ENCODE results near the gene COX5B. TPM values are rescaled to one million over a fixed set of nuclear protein-coding genes. Genes with fewer than 3 reads are reported as not detected.

COX5B gene
- total and polyA plus RNA-seq, 4 donors: 248 to 369 (median 272) TPM

- no peaks in the 10 kb centered on the region for H3K27me3 ChIP-seq (ENCODE audit: control insufficient read depth, insufficient read depth, low read length)
- peaks cover 56% of the 10 kb centered on the region for H3K36me3 ChIP-seq (ENCODE audit: control insufficient read depth, insufficient read depth, low read length)
- DNase-seq (ENCODE audit: low read depth in 4 of 6, low spot score in 6 of 6): no peak
- H3K27ac ChIP-seq (ENCODE audit: low read depth, low read length): no peak overlapping the region
- H3K4me1 ChIP-seq (ENCODE audit: control insufficient read depth, insufficient read depth, low read length): no peaks in the 10 kb centered on the region
- H3K4me3 ChIP-seq (ENCODE audit: low read depth, low read length): no peak overlapping the region
- WGBS (ENCODE audit: insufficient coverage): 100% methylated on average over 2 of the region's 2 CpGs
- H3K9me3 ChIP-seq (ENCODE audit: control insufficient read depth, insufficient read depth, low read length): no peaks in the 10 kb centered on the region
These were observed 7.6 kb downstream of the COX5B start for GRCh38 chr2:97653473-97653872.

- Histone ChIP-seq H3K4me3 (ENCODE audit: low read depth, low read length) (no peak overlapping the region), H3K27ac (ENCODE audit: low read depth, low read length) (no peak overlapping the region), H3K27me3 (ENCODE audit: control insufficient read depth, insufficient read depth, low read length) (no peaks in the 10 kb centered on the region), H3K36me3 (ENCODE audit: control insufficient read depth, insufficient read depth, low read length) (peaks cover 59% of the 10 kb centered on the region), H3K4me1 (ENCODE audit: control insufficient read depth, insufficient read depth, low read length) (no peaks in the 10 kb centered on the region), H3K9me3 (ENCODE audit: control insufficient read depth, insufficient read depth, low read length) (no peaks in the 10 kb centered on the region)
- no CpG with 5 or more reads among the region's 1 CpG for WGBS (ENCODE audit: insufficient coverage)
- no peak for DNase-seq (ENCODE audit: low read depth in 4 of 6, low spot score in 6 of 6)
These were observed 8.0 kb downstream of the COX5B start for GRCh38 chr2:97653874-97654273.

GRCh38 chr2:97654309-97654708 lies 8.4 kb downstream of the COX5B start:
- H3K27me3 ChIP-seq (ENCODE audit: control insufficient read depth, insufficient read depth, low read length): no peaks in the 10 kb centered on the region
- no peaks in the 10 kb centered on the region for H3K9me3 ChIP-seq (ENCODE audit: control insufficient read depth, insufficient read depth, low read length)
- peaks cover 60% of the 10 kb centered on the region for H3K36me3 ChIP-seq (ENCODE audit: control insufficient read depth, insufficient read depth, low read length)
- H3K4me1 ChIP-seq (ENCODE audit: control insufficient read depth, insufficient read depth, low read length): no peaks in the 10 kb centered on the region
- 97% methylated on average over 4 of the region's 5 CpGs for WGBS (ENCODE audit: insufficient coverage)
- no peak overlapping the region for H3K27ac ChIP-seq (ENCODE audit: low read depth, low read length)
- no peak for DNase-seq (ENCODE audit: low read depth in 4 of 6, low spot score in 6 of 6)
- H3K4me3 ChIP-seq (ENCODE audit: low read depth, low read length): no peak overlapping the region

GRCh38 chr2:97654791-97655190 lies 8.9 kb downstream of the COX5B start:
- no peak overlapping the region for H3K4me3 ChIP-seq (ENCODE audit: low read depth, low read length)
- no peak overlapping the region for H3K27ac ChIP-seq (ENCODE audit: low read depth, low read length)
- H3K27me3 ChIP-seq (ENCODE audit: control insufficient read depth, insufficient read depth, low read length): no peaks in the 10 kb centered on the region
- no peak for DNase-seq (ENCODE audit: low read depth in 4 of 6, low spot score in 6 of 6)
- 100% methylated on average over 2 of the region's 2 CpGs for WGBS (ENCODE audit: insufficient coverage)
- peaks cover 60% of the 10 kb centered on the region for H3K36me3 ChIP-seq (ENCODE audit: control insufficient read depth, insufficient read depth, low read length)
- no peaks in the 10 kb centered on the region for H3K9me3 ChIP-seq (ENCODE audit: control insufficient read depth, insufficient read depth, low read length)
- no peaks in the 10 kb centered on the region for H3K4me1 ChIP-seq (ENCODE audit: control insufficient read depth, insufficient read depth, low read length)

- Histone ChIP-seq H3K27ac (ENCODE audit: low read depth, low read length) (no peak overlapping the region), H3K4me3 (ENCODE audit: low read depth, low read length) (no peak overlapping the region), H3K36me3 (ENCODE audit: control insufficient read depth, insufficient read depth, low read length) (peaks cover 69% of the 10 kb centered on the region), H3K4me1 (ENCODE audit: control insufficient read depth, insufficient read depth, low read length) (peaks cover 11% of the 10 kb centered on the region), H3K27me3 (ENCODE audit: control insufficient read depth, insufficient read depth, low read length) (no peaks in the 10 kb centered on the region), H3K9me3 (ENCODE audit: control insufficient read depth, insufficient read depth, low read length) (no peaks in the 10 kb centered on the region)
- 93% methylated on average over 4 of the region's 7 CpGs for WGBS (ENCODE audit: insufficient coverage)
- no peak for DNase-seq (ENCODE audit: low read depth in 4 of 6, low spot score in 6 of 6)
These were observed 10.4 kb downstream of the COX5B start for GRCh38 chr2:97656129-97656755.

- H3K27me3 ChIP-seq (ENCODE audit: control insufficient read depth, insufficient read depth, low read length): no peaks in the 10 kb centered on the region
- 84% methylated on average over 12 of the region's 15 CpGs for WGBS (ENCODE audit: insufficient coverage)
- H3K36me3 ChIP-seq (ENCODE audit: control insufficient read depth, insufficient read depth, low read length): peaks cover 70% of the 10 kb centered on the region
- DNase-seq (ENCODE audit: low read depth in 4 of 6, low spot score in 6 of 6): no peak
- H3K4me1 ChIP-seq (ENCODE audit: control insufficient read depth, insufficient read depth, low read length): peaks cover 16% of the 10 kb centered on the region
- no peak overlapping the region for H3K4me3 ChIP-seq (ENCODE audit: low read depth, low read length)
- no peak overlapping the region for H3K27ac ChIP-seq (ENCODE audit: low read depth, low read length)
- no peaks in the 10 kb centered on the region for H3K9me3 ChIP-seq (ENCODE audit: control insufficient read depth, insufficient read depth, low read length)
These were observed 11.2 kb downstream of the COX5B start for GRCh38 chr2:97656905-97657587.

- Histone ChIP-seq H3K4me3 (ENCODE audit: low read depth, low read length) (no peak overlapping the region), H3K27ac (ENCODE audit: low read depth, low read length) (no peak overlapping the region), H3K36me3 (ENCODE audit: control insufficient read depth, insufficient read depth, low read length) (peaks cover 70% of the 10 kb centered on the region)
These were observed 12.3 kb downstream of the COX5B start for GRCh38 chr2:97657986-97658690.

GRCh38 chr2:97658691-97659157 lies 12.9 kb downstream of the COX5B start:
- WGBS (ENCODE audit: insufficient coverage): 95% methylated on average over 13 of the region's 13 CpGs

More at GRCh38 chr2:97657986-97658690, 12.3 kb downstream of the COX5B start:
- no peaks in the 10 kb centered on the region for H3K27me3 ChIP-seq (ENCODE audit: control insufficient read depth, insufficient read depth, low read length)
- DNase-seq (ENCODE audit: low read depth in 4 of 6, low spot score in 6 of 6): no peak
- H3K4me1 ChIP-seq (ENCODE audit: control insufficient read depth, insufficient read depth, low read length): peaks cover 27% of the 10 kb centered on the region
- no peaks in the 10 kb centered on the region for H3K9me3 ChIP-seq (ENCODE audit: control insufficient read depth, insufficient read depth, low read length)
- 94% methylated on average over 34 of the region's 37 CpGs for WGBS (ENCODE audit: insufficient coverage)

GRCh38 chr2:97659256-97660043 lies 13.6 kb downstream of the COX5B start:
- no peak overlapping the region for H3K27ac ChIP-seq (ENCODE audit: low read depth, low read length)
- no peak for DNase-seq (ENCODE audit: low read depth in 4 of 6, low spot score in 6 of 6)
- no peak overlapping the region for H3K4me3 ChIP-seq (ENCODE audit: low read depth, low read length)
- WGBS (ENCODE audit: insufficient coverage): 96% methylated on average over 20 of the region's 29 CpGs
- no peaks in the 10 kb centered on the region for H3K9me3 ChIP-seq (ENCODE audit: control insufficient read depth, insufficient read depth, low read length)
- H3K27me3 ChIP-seq (ENCODE audit: control insufficient read depth, insufficient read depth, low read length): no peaks in the 10 kb centered on the region
- peaks cover 31% of the 10 kb centered on the region for H3K4me1 ChIP-seq (ENCODE audit: control insufficient read depth, insufficient read depth, low read length)
- H3K36me3 ChIP-seq (ENCODE audit: control insufficient read depth, insufficient read depth, low read length): peaks cover 68% of the 10 kb centered on the region

More at GRCh38 chr2:97658691-97659157, 12.9 kb downstream of the COX5B start:
- no peak overlapping the region for H3K4me3 ChIP-seq (ENCODE audit: low read depth, low read length)
- DNase-seq (ENCODE audit: low read depth in 4 of 6, low spot score in 6 of 6): no peak
- peaks cover 29% of the 10 kb centered on the region for H3K4me1 ChIP-seq (ENCODE audit: control insufficient read depth, insufficient read depth, low read length)
- peaks cover 70% of the 10 kb centered on the region for H3K36me3 ChIP-seq (ENCODE audit: control insufficient read depth, insufficient read depth, low read length)
- H3K27me3 ChIP-seq (ENCODE audit: control insufficient read depth, insufficient read depth, low read length): no peaks in the 10 kb centered on the region
- no peaks in the 10 kb centered on the region for H3K9me3 ChIP-seq (ENCODE audit: control insufficient read depth, insufficient read depth, low read length)
- no peak overlapping the region for H3K27ac ChIP-seq (ENCODE audit: low read depth, low read length)

Measured in spinal cord (tissue), 10 donors.